AG04450 (cell line): ENCODE measurements around the gene ADGRV1. TPM values are rescaled to one million over a fixed set of nuclear protein-coding genes. Genes with fewer than 3 reads are reported as not detected.

Source experiments
- CTCF ChIA-PET: fragments of 300-600, 350-600 bp; formaldehyde crosslinking; extraction: SDS; loops from one replicate; lab custom pipeline; 2022; ENCODE audit warnings: antibody characterized with exemption, inconsistent platforms; lab: Charles Lee
- POLR2A ChIA-PET: fragments of 350-600 bp; formaldehyde crosslinking; extraction: SDS; loops from one replicate; lab custom pipeline; 2021; ENCODE audit warnings: antibody characterized with exemption, inconsistent platforms; lab: Yijun Ruan, JAX
- DNase-seq: peaks from one replicate; pipeline ENCODE4 v3.0.0-alpha.2; 2011; ENCODE audit warnings: low read depth, low spot score
- H3K27ac ChIP-seq: one replicate; pipeline ENCODE4 v1.5.1; 2012; ENCODE audit warnings: low read depth, low read length, control low read depth
- H3K27me3 ChIP-seq: one replicate; pipeline ENCODE4 v1.6.0; 2012; ENCODE audit warnings: low read length; ENCODE audit not compliant: control insufficient read depth, insufficient read depth
- H3K4me3 ChIP-seq: 2 replicates; pipeline ENCODE4 v1.5.1; 2011; ENCODE audit warnings: mild to moderate bottlenecking, low read depth, low read length, control low read depth
- H3K9me3 ChIP-seq: 2 replicates; pipeline ENCODE4 v1.5.1; 2012; ENCODE audit warnings: low read length; ENCODE audit not compliant: control insufficient read depth, insufficient read depth
- polyA plus RNA-seq: library from polyadenylated mRNA; depleted of rRNA; stranded (reverse); fragments of >200 nt; gene quantifications from 2 replicates; pipeline ENCODE4 v1.2.3, GENCODE V29; 2011
- TF ChIP-seq, protein P1 (sequence below): IDR thresholded peaks from 2 replicates; pipeline ENCODE4 v1.5.1; 2011; ENCODE audit warnings: low read depth, low read length, control low read depth, inconsistent platforms

Gene ADGRV1
- polyA plus RNA-seq, 1 experiment: 0.06 TPM

DNA sequence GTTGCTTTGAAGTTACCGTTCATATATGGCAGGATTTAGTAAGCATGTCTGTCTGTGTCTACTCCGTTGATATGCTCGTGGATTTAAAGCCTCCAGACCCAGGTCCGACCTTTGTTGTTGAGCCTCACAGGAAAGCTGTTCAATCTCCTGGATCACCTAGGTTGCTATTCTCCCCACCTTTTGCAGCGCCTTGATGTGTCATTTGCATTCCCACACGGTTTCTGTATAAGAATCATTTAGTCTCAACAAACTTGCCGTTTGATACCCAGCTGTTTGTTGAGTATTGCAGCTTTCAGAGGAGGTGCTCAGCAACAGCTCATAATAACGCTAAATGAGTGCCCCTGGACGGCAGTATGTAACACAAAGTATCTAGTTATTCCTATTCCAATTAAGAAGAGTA lies 1.2 kb upstream of the ADGRV1 start:
- POLR2A ChIA-PET: no interaction called here
- H3K4me3 ChIP-seq: no peak overlapping the region
- CTCF ChIA-PET: interaction anchor here (0.8 to 1.1 kb wide), 2 partner anchors 27 to 227 kb away, joined by 3 read pairs; no protein-coding TSS in a partner anchor
- TF ChIP-seq, protein P1, sequence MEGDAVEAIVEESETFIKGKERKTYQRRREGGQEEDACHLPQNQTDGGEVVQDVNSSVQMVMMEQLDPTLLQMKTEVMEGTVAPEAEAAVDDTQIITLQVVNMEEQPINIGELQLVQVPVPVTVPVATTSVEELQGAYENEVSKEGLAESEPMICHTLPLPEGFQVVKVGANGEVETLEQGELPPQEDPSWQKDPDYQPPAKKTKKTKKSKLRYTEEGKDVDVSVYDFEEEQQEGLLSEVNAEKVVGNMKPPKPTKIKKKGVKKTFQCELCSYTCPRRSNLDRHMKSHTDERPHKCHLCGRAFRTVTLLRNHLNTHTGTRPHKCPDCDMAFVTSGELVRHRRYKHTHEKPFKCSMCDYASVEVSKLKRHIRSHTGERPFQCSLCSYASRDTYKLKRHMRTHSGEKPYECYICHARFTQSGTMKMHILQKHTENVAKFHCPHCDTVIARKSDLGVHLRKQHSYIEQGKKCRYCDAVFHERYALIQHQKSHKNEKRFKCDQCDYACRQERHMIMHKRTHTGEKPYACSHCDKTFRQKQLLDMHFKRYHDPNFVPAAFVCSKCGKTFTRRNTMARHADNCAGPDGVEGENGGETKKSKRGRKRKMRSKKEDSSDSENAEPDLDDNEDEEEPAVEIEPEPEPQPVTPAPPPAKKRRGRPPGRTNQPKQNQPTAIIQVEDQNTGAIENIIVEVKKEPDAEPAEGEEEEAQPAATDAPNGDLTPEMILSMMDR: no peak
- DNase-seq: no peak
- H3K9me3 ChIP-seq: no peaks in the 10 kb centered on the region
- H3K27me3 ChIP-seq: peaks cover 20% of the 10 kb centered on the region
- no peak overlapping the region for H3K27ac ChIP-seq

DNA sequence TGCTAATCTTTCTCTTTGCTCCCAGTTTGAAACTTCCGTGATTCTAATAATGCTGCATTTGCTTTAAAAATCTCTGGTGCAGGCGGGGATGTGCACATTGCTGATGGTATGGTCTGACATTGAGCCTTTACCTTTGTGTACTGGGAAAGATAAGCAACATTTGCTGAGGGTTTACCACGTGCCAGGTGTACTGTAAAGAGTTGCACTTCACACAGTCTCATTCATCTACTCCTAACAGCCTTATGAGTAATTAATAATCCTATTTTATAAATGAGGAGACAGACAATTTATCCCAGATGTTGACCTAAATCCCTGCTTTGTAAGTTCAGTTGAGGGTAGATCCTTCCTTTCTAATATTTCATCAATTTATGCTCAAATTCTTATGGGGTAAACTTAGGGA lies 726 bp upstream of the ADGRV1 start:
- no peak for DNase-seq
- Histone ChIP-seq H3K9me3 (no peaks in the 10 kb centered on the region), H3K27ac (no peak overlapping the region), H3K27me3 (peaks cover 20% of the 10 kb centered on the region), H3K4me3 (no peak overlapping the region)
- TF ChIP-seq, protein P1: no peak
- ChIA-PET POLR2A (no interaction called here), CTCF (interaction anchor here (0.8 to 1.1 kb wide), 2 partner anchors 28 to 226 kb away, joined by 3 read pairs; no protein-coding TSS in a partner anchor)

DNA sequence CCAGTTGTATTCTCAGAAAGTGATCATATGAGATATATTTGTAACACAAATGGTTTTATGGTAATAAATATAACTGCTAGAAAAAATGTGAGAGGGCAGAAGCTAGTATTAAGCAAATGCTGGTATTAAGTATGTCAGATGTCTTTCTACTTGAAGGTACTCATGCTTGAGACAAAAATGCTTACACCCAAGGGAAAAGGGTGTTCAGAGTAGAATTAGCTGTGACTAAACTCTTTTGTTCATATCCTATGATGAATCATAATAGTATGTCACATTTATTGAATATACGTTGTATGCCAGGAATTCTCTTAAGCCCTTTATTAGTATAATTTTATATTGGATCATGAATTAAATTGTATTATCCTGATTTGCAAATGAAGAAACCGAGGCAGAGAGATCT lies 2.2 kb downstream of the ADGRV1 start:
- Histone ChIP-seq H3K4me3 (no peak overlapping the region), H3K27ac (no peak overlapping the region), H3K27me3 (peaks cover 20% of the 10 kb centered on the region), H3K9me3 (no peaks in the 10 kb centered on the region)
- no peak for DNase-seq
- TF ChIP-seq, protein P1: no peak
- ChIA-PET CTCF (interaction anchor here (0.5 to 1.4 kb wide), 2 partner anchors 53 to 121 kb away, joined by 3 to 5 read pairs; no protein-coding TSS in a partner anchor), POLR2A (no interaction called here)

DNA sequence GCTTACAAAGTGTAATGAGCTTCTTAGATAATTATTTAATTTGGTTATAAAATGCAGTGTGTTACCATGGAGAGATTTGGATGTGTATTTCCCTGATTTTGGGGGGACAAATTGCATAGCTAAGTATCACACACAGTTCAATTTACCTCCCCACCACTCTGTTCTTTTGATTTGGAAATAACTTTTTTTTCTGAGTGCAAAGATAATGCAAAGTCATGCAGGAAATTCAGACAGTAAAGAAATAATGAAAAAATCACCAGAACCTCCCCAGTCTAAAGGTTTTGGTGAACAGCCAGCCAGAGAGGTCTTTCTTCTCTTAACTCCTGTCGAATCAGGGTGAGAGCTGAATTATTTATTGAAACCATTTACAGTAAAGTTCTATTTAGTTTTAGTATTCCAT lies 3.2 kb downstream of the ADGRV1 start:
- Histone ChIP-seq H3K9me3 (no peaks in the 10 kb centered on the region), H3K27ac (no peak overlapping the region), H3K27me3 (peaks cover 20% of the 10 kb centered on the region), H3K4me3 (no peak overlapping the region)
- POLR2A ChIA-PET: no interaction called here
- TF ChIP-seq, protein P1: no peak
- DNase-seq: no peak
- CTCF ChIA-PET: interaction anchor here (1.4 kb wide), 1 partner anchor 122 kb away, joined by 5 read pairs; no protein-coding TSS in a partner anchor

DNA sequence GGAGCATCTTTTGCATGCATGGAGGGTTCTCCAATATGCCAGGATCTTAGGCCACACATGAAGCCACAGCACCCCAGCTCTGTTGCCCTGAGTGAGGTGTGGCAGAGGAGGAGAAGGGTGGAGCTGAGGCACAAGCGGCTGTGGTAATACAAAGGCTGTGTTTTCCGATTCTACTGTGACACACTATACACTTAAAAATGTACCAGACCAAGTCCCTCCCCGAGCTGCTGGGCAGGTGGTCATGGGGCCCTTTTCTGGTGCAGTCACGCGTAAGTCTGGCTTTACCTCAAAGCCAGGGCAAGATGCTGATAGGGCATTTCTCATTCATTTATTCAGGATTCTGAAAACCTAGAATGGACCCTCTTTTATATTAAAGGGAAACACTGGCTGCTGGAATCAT lies 3.7 kb downstream of the ADGRV1 start:
- no peaks in the 10 kb centered on the region for H3K9me3 ChIP-seq

More for the DNA sequence above, 3.7 kb downstream of the ADGRV1 start:
- Histone ChIP-seq H3K27me3 (peaks cover 15% of the 10 kb centered on the region), H3K27ac (no peak overlapping the region), H3K4me3 (no peak overlapping the region)
- ChIA-PET POLR2A (no interaction called here), CTCF (interaction anchor here (0.7 kb wide), 1 partner anchor 123 kb away, joined by 6 read pairs; no protein-coding TSS in a partner anchor)
- no peak for DNase-seq
- TF ChIP-seq, protein P1: no peak
